MM.1S (cell line): ENCODE results near the gene PRKCG.

ENCODE experiments used
- DNase-seq: peaks from one replicate; pipeline ENCODE4 v3.0.0-alpha.2; 2015
- H2AFZ ChIP-seq: fragments of 300-600 bp; sonication (generic); 2 replicates; pipeline ENCODE4 v1.6.0; 2016; ENCODE audit warnings: antibody characterized with exemption, low read length
- H3F3A ChIP-seq: fragments of 300-600 bp; sonication (generic); 2 replicates; pipeline ENCODE4 v1.6.1; 2016; ENCODE audit warnings: mild to moderate bottlenecking, antibody characterized with exemption, low read length, moderate library complexity, mixed read lengths; ENCODE audit not compliant: insufficient read depth
- H3K27ac ChIP-seq: fragments of 300-600 bp; sonication (generic); 2 replicates; pipeline ENCODE4 v1.5.1; 2016; ENCODE audit warnings: mild to moderate bottlenecking, low read length
- H3K27me3 ChIP-seq: fragments of 300-600 bp; sonication (generic); replicated peaks from 2 replicates; pipeline ENCODE4 v1.6.0; 2016; ENCODE audit warnings: low read length; ENCODE audit not compliant: insufficient read depth
- H3K36me3 ChIP-seq: fragments of 300-600 bp; sonication (generic); replicated peaks from 2 replicates; pipeline ENCODE4 v1.6.1; 2016; ENCODE audit warnings: mild to moderate bottlenecking, low read length, mixed read lengths; ENCODE audit not compliant: insufficient read depth
- H3K4me1 ChIP-seq: fragments of 300-600 bp; sonication (generic); 2 replicates; pipeline ENCODE4 v1.6.1; 2016; ENCODE audit warnings: low read length, mixed read lengths
- H3K4me2 ChIP-seq: fragments of 300-600 bp; sonication (generic); 2 replicates; pipeline ENCODE4 v1.6.0; 2016; ENCODE audit warnings: low read depth, low read length
- H3K4me3 ChIP-seq: fragments of 300-600 bp; sonication (generic); 2 replicates; pipeline ENCODE4 v1.5.1; 2016; ENCODE audit warnings: low read length, mixed read lengths
- H3K79me2 ChIP-seq: fragments of 300-600 bp; sonication (generic); 2 replicates; pipeline ENCODE4 v1.6.1; 2016; ENCODE audit warnings: mixed run types, low read length, mixed read lengths
- H3K9ac ChIP-seq: fragments of 300-600 bp; sonication (generic); 2 replicates; pipeline ENCODE4 v1.6.1; 2016; ENCODE audit warnings: low read length, mixed read lengths
- H3K9me2 ChIP-seq: fragments of 300-600 bp; sonication (generic); replicated peaks from 2 replicates; pipeline ENCODE4 v1.6.1; 2016; ENCODE audit warnings: mild to moderate bottlenecking, low read length, mixed read lengths; ENCODE audit not compliant: insufficient read depth
- H3K9me3 ChIP-seq: fragments of 300-600 bp; sonication (generic); replicated peaks from 2 replicates; pipeline ENCODE4 v1.6.1; 2016; ENCODE audit warnings: mild to moderate bottlenecking, low read length, mixed read lengths; ENCODE audit not compliant: insufficient read depth
- H4K20me1 ChIP-seq: fragments of 300-600 bp; sonication (generic); 2 replicates; pipeline ENCODE4 v1.6.1; 2016; ENCODE audit warnings: mild to moderate bottlenecking, low read length, moderate library complexity, mixed read lengths; ENCODE audit not compliant: insufficient read depth
- EZH2 ChIP-seq: fragments of 300-600 bp; sonication (generic); optimal IDR thresholded peaks from 2 replicates; pipeline ENCODE3; 2017; ENCODE audit warnings: low read depth, mild to moderate bottlenecking, antibody characterized with exemption, low read length, mixed read lengths
- EZH2phosphoT487 ChIP-seq: fragments of 300-600 bp; sonication (generic); IDR thresholded peaks from 2 replicates; pipeline ENCODE4 v1.6.1; 2018; ENCODE audit warnings: antibody characterized with exemption, low read length
- TF ChIP-seq, protein P1 (sequence below): fragments of 300-600 bp; sonication (generic); IDR thresholded peaks from 2 replicates; pipeline ENCODE4 v1.5.1; 2016; ENCODE audit warnings: antibody characterized with exemption, low read length, mixed read lengths

The PRKCG gene

DNA sequence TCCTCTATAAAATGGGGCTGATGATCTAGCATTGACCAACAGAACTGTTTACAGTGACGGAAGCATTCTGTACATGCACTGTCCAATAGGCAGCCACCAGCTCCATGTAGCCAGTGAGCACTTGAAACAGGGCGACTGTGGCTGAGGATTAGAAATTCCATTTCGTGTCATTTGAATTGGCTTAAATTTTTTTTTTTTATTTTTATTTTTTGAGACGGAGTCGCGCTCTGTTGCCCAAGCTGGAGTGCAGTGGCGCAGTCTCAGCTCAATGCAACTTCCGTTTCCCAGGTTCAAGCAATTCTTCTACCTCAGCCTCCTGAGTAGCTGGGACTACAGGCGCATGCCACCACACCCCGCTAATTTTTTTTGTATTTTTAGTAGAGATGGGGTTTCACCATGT, 3.0 kb downstream of the PRKCG start:
- H3K4me3 ChIP-seq: no peak overlapping the region
- H3K9me3 ChIP-seq: no peaks in the 10 kb centered on the region
- H3K9me2 ChIP-seq: no peaks in the 10 kb centered on the region
- TF ChIP-seq EZH2 (no peak), EZH2phosphoT487 (no peak)
- TF ChIP-seq, protein P1, sequence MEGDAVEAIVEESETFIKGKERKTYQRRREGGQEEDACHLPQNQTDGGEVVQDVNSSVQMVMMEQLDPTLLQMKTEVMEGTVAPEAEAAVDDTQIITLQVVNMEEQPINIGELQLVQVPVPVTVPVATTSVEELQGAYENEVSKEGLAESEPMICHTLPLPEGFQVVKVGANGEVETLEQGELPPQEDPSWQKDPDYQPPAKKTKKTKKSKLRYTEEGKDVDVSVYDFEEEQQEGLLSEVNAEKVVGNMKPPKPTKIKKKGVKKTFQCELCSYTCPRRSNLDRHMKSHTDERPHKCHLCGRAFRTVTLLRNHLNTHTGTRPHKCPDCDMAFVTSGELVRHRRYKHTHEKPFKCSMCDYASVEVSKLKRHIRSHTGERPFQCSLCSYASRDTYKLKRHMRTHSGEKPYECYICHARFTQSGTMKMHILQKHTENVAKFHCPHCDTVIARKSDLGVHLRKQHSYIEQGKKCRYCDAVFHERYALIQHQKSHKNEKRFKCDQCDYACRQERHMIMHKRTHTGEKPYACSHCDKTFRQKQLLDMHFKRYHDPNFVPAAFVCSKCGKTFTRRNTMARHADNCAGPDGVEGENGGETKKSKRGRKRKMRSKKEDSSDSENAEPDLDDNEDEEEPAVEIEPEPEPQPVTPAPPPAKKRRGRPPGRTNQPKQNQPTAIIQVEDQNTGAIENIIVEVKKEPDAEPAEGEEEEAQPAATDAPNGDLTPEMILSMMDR: no peak
- no peaks in the 10 kb centered on the region for H3K79me2 ChIP-seq
- no peaks in the 10 kb centered on the region for H3K4me1 ChIP-seq
- H3K4me2 ChIP-seq: no peak overlapping the region
- H3K36me3 ChIP-seq: no peaks in the 10 kb centered on the region
- H2AFZ ChIP-seq: no peak overlapping the region
- no peaks in the 10 kb centered on the region for H3F3A ChIP-seq
- no peak for DNase-seq
- H4K20me1 ChIP-seq: no peaks in the 10 kb centered on the region
- peaks cover 7% of the 10 kb centered on the region; the same call in 1 of the 2 replicates for H3K27me3 ChIP-seq
- H3K27ac ChIP-seq: no peak overlapping the region
- H3K9ac ChIP-seq: no peak overlapping the region

DNA sequence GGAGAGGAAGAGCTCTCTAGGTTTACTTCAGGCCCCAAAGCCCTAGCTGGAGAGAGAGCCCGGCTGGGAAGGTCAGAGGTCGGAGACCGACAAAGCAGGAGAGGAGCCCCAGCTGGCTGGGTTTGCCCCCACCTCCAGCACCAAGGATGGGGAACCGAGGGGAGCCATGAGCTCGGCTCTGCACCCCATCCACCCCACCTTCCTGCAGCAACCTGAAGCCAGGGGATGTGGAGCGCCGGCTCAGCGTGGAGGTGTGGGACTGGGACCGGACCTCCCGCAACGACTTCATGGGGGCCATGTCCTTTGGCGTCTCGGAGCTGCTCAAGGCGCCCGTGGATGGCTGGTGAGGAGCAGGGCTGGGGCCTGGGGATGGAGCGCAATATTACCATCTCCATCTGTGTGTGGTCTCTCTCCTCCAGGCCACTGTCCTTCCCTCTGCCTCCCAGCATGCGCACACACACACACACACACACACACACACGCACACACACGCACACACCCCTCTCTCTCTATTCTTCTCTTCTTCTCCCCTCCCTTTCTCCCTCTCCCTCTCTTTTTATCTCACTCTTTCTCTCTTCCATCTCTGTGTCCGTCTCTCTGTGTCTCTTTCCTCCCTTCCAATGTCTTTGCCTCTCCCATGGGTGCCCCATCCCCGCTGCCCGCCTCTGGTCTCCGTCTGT, 10.4 kb downstream of the PRKCG start:
- Histone ChIP-seq H3K27ac (no peak overlapping the region), H3K4me2 (no peak overlapping the region), H2AFZ (no peak overlapping the region), H3K4me1 (no peaks in the 10 kb centered on the region), H3K27me3 (no peaks in the 10 kb centered on the region; the same call in 1 of the 2 replicates), H3K36me3 (no peaks in the 10 kb centered on the region), H3K4me3 (no peak overlapping the region), H3K9me3 (no peaks in the 10 kb centered on the region), H4K20me1 (no peaks in the 10 kb centered on the region), H3K9me2 (no peaks in the 10 kb centered on the region), H3F3A (no peaks in the 10 kb centered on the region), H3K79me2 (no peaks in the 10 kb centered on the region), H3K9ac (no peak overlapping the region)
- DNase-seq: no peak
- TF ChIP-seq EZH2 (no peak), EZH2phosphoT487 (no peak)
- TF ChIP-seq, protein P1: no peak

DNA sequence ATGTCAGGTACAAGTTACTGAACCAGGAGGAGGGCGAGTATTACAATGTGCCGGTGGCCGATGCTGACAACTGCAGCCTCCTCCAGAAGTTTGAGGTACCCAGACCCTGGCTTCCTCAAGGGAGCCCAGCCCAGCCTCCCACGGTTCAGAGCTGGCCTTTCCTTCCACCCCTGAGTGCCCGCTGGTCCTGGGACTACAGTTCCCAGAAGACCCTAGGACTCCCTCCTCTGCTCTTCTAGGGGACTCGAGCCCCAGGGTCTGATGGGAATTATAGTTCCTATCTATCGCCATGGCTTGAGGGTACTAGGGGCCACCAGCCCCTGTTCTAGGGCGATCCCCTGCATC, 11.0 kb downstream of the PRKCG start:
- no peaks in the 10 kb centered on the region; the same call in 1 of the 2 replicates for H3K27me3 ChIP-seq
- H3K79me2 ChIP-seq: no peaks in the 10 kb centered on the region
- H3K36me3 ChIP-seq: no peaks in the 10 kb centered on the region
- H3K27ac ChIP-seq: no peak overlapping the region
- TF ChIP-seq, protein P1: no peak
- TF ChIP-seq EZH2phosphoT487 (no peak), EZH2 (no peak)
- H4K20me1 ChIP-seq: no peaks in the 10 kb centered on the region
- H3K4me2 ChIP-seq: no peak overlapping the region
- no peaks in the 10 kb centered on the region for H3K9me3 ChIP-seq
- no peak overlapping the region for H3K4me3 ChIP-seq
- H2AFZ ChIP-seq: no peak overlapping the region
- no peak for DNase-seq
- no peaks in the 10 kb centered on the region for H3K9me2 ChIP-seq
- H3K4me1 ChIP-seq: no peaks in the 10 kb centered on the region
- no peak overlapping the region for H3K9ac ChIP-seq
- H3F3A ChIP-seq: no peaks in the 10 kb centered on the region
